Measurements from ENCODE around the gene FXYD2. TPM values are rescaled to one million over a fixed set of nuclear protein-coding genes. Genes with fewer than 3 reads are reported as not detected.

FXYD2 gene
- total and polyA plus RNA-seq, 2 of the 4 experiments (the other 2 are of a cell fraction), result 0.09 TPM; not detected in 1

GRCh38 chr11:117872975-117873827, 48.7 kb upstream of the FXYD2 start:
- POLR2A ChIA-PET (ENCODE audit: unreplicated experiment), result no interaction called here
- TF ChIP-seq ELK1 (IDR thresholded peaks at IDR 0.05; ENCODE audit: borderline replicate concordance, low read depth, low read length), result no peak
- TF ChIP-seq POLR2A (IDR thresholded peaks at IDR 0.05; ENCODE audit: low read depth, low read length), result no peak
- no peak for TF ChIP-seq CEBPB (IDR thresholded peaks at IDR 0.05; ENCODE audit: low read depth, low read length)
- no peak for TF ChIP-seq MAZ (IDR thresholded peaks at IDR 0.05; ENCODE audit: borderline replicate concordance, low read depth, low read length)
- TF ChIP-seq FOS (IDR thresholded peaks at IDR 0.05; ENCODE audit: low read depth, low read length), result no peak
- TF ChIP-seq SMC3 (IDR thresholded peaks at IDR 0.05; ENCODE audit: low read depth, low read length), result no peak
- no peak for TF ChIP-seq CTCF (conservative IDR thresholded peaks at IDR 0.05; ENCODE audit: low read depth, low read length)
- TF ChIP-seq CHD1 (IDR thresholded peaks at IDR 0.05; ENCODE audit: low read depth, low read length), result no peak
- TF ChIP-seq MXI1 (IDR thresholded peaks at IDR 0.05; ENCODE audit: borderline replicate concordance, low read depth, low read length), result no peak
- TF ChIP-seq RFX5 (IDR thresholded peaks at IDR 0.05; ENCODE audit: low read depth, low read length), result no peak
- no peak for TF ChIP-seq RCOR1 (IDR thresholded peaks at IDR 0.05; ENCODE audit: insufficient replicate concordance, low read length)
- no peak for TF ChIP-seq BHLHE40 (IDR thresholded peaks at IDR 0.05; ENCODE audit: low read depth, low read length)
- TF ChIP-seq MAFK (IDR thresholded peaks at IDR 0.05; ENCODE audit: low read depth, low read length), result no peak
- no peak for TF ChIP-seq RAD21 (IDR thresholded peaks at IDR 0.05; ENCODE audit: low read length)
- TF ChIP-seq NFE2L2 (IDR thresholded peaks at IDR 0.05; ENCODE audit: low read depth, low read length), result no peak

More at GRCh38 chr11:117872975-117873827, 48.7 kb upstream of the FXYD2 start:
- Histone ChIP-seq H2AFZ (replicated peaks; ENCODE audit: low read length, poor library complexity) (no peak overlapping the region), H3K18ac (ENCODE audit: low read depth, low read length) (no peak overlapping the region), H3K27me3 (ENCODE audit: control insufficient read depth, insufficient read depth, low read length) (peaks cover 58% of the 10 kb centered on the region), H3K9me1 (ENCODE audit: insufficient read depth, low read length) (no peaks in the 10 kb centered on the region), H3K9ac (ENCODE audit: low read depth, low read length) (no peak overlapping the region), H3K23ac (ENCODE audit: low read depth, low read length) (no peak overlapping the region), H3K4me1 (ENCODE audit: control insufficient read depth, insufficient read depth, low read length) (no peaks in the 10 kb centered on the region), H2AK9ac (replicated peaks; ENCODE audit: low read depth, low read length, poor library complexity) (no peak overlapping the region), H3K14ac (replicated peaks; ENCODE audit: low read depth, low read length) (no peak overlapping the region), H4K8ac (ENCODE audit: low read depth in 2 of 2, low read length in 2 of 2) (no peak overlapping the region), H3K4me3 (ENCODE audit: insufficient read depth, low read depth, low read length) (no peak overlapping the region), H4K91ac (ENCODE audit: insufficient read depth, low read depth, low read length) (no peak overlapping the region), H3K36me3 (ENCODE audit: control insufficient read depth, insufficient read depth, low read length) (no peaks in the 10 kb centered on the region), H4K5ac (ENCODE audit: low read depth, low read length) (no peak overlapping the region), H3K27ac (ENCODE audit: insufficient read depth, low read length) (no peak overlapping the region), H3K4ac (ENCODE audit: low read depth, low read length) (no peak overlapping the region), H2BK5ac (ENCODE audit: low read depth, low read length, poor library complexity, severe bottlenecking) (no peak overlapping the region), H2BK120ac (ENCODE audit: low read depth, low read length) (no peak overlapping the region), H3K56ac (ENCODE audit: extremely low read depth, insufficient read depth, low read length) (no peak overlapping the region), H2BK20ac (ENCODE audit: low read depth, low read length) (no peak overlapping the region), H3K4me2 (ENCODE audit: low read depth, low read length) (no peak overlapping the region), H4K20me1 (ENCODE audit: insufficient read depth, low read length) (no peaks in the 10 kb centered on the region), H2AK5ac (ENCODE audit: low read depth, low read length) (no peak overlapping the region), H2BK15ac (ENCODE audit: low read depth, low read length) (no peak overlapping the region), H3K79me1 (ENCODE audit: low read depth in 1 of 2, low read length in 2 of 2) (no peaks in the 10 kb centered on the region), H3K9me3 (ENCODE audit: control insufficient read depth, insufficient read depth, low read length) (no peaks in the 10 kb centered on the region)
- ATAC-seq (ENCODE audit: low read depth), result no peak
- DNase-seq, result no peak
- in situ Hi-C loops (cut with MboI; ENCODE audit: low sequenced_read_pairs), result no loop called here
- 70% methylated on average over 2 of the region's 15 CpGs; no CpG with 5 or more reads in 1 of the 2 experiments for WGBS, 2 experiments (ENCODE audit: extremely low coverage in 2 of 2, insufficient read length in 1 of 2)
- dilution Hi-C loops (cut with HindIII; ENCODE audit: low sequenced_read_pairs, unreplicated experiment), result no loop called here
- intact Hi-C loops (cut with micrococcal nuclease), result no loop called here
- no TSS peak for BruUV-seq (replicated peaks)
- CTCF ChIA-PET, result no interaction called here

Data from IMR-90 (cell line).